Duodenal mucosa (tissue), 2 donors: ENCODE data around the gene WDR70.
"Not testable (repeated sequence)": the region's sequence is repeated elsewhere in the genome, so short reads cannot be mapped to it uniquely, and the experiment has no call there.

Experiments
- H3K27ac ChIP-seq: one replicate; pipeline ENCODE4 v1.7.0; 2013; ENCODE audit warnings: low read depth, low read length
- H3K27me3 ChIP-seq, 2 donors: one replicate each; pipeline ENCODE4 v1.7.0; 2013; ENCODE audit warnings: low read length in 2 of 2, control low read depth in 1 of 2; ENCODE audit not compliant: insufficient read depth in 2 of 2, control insufficient read depth in 1 of 2
- H3K36me3 ChIP-seq, 2 donors: one replicate each; pipeline ENCODE4 v1.7.0; 2013; ENCODE audit warnings: low read length in 2 of 2, control low read depth in 1 of 2; ENCODE audit not compliant: insufficient read depth in 2 of 2, control insufficient read depth in 1 of 2
- H3K4me1 ChIP-seq, 2 donors: one replicate each; pipeline ENCODE4 v1.7.0; 2013; ENCODE audit warnings: low read length in 2 of 2, control low read depth in 1 of 2; ENCODE audit not compliant: insufficient read depth in 2 of 2, control insufficient read depth in 1 of 2
- H3K4me3 ChIP-seq, 2 donors: one replicate each; pipeline ENCODE4 v1.7.0; 2013; ENCODE audit warnings: low read length in 2 of 2, low read depth in 1 of 2
- H3K9ac ChIP-seq, 2 donors: one replicate each; pipeline ENCODE4 v1.7.0; 2013; ENCODE audit warnings: low read length in 2 of 2, low read depth in 1 of 2
- H3K9me3 ChIP-seq, 2 donors: one replicate each; pipeline ENCODE4 v1.7.0; 2013; ENCODE audit warnings: low read length in 2 of 2, control low read depth in 1 of 2; ENCODE audit not compliant: control insufficient read depth in 1 of 2

Gene WDR70

DNA sequence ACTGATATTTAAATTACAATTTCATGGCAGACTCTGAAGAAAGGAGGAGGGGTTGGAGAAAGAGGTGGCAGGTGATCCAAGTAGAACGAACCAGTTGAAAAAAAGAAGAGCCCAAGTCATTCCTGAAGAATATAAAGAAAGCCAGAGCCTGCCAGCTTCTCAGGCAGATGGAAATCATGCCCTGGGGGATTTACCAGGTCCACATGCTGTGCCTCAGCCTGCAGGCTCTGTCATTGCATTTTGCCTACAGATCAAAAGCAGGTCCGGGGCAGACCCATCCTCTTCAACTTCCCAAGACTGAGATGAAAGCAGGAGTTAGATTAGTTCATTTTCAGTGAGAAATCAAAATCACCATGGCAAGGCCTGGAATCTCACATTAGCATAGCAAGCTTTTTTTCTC lies 412.2 kb downstream of the WDR70 start:
- no peaks in the 10 kb centered on the region for H3K9me3 ChIP-seq
- H3K4me1 ChIP-seq = no peaks in the 10 kb centered on the region
- H3K27me3 ChIP-seq = no peaks in the 10 kb centered on the region
- H3K9ac ChIP-seq = no peak overlapping the region
- H3K36me3 ChIP-seq = no peaks in the 10 kb centered on the region
- H3K4me3 ChIP-seq = no peak overlapping the region
- no peak overlapping the region for H3K27ac ChIP-seq

- Histone ChIP-seq H3K36me3 (no peaks in the 10 kb centered on the region), H3K27me3 (no peaks in the 10 kb centered on the region), H3K4me3 (no peak overlapping the region), H3K9me3 (no peaks in the 10 kb centered on the region), H3K9ac (no peak overlapping the region), H3K4me1 (no peaks in the 10 kb centered on the region), H3K27ac (no peak overlapping the region)
Measured at GRCh38 chr5:37792975-37793631, 414.0 kb downstream of the WDR70 start.

GRCh38 chr5:37795292-37795691 lies 416.2 kb downstream of the WDR70 start:
- H3K9me3 ChIP-seq, H3K27ac ChIP-seq, H3K9ac ChIP-seq, H3K27me3 ChIP-seq, H3K36me3 ChIP-seq, H3K4me3 ChIP-seq, H3K4me1 ChIP-seq: not testable (repeated sequence)

- H3K27ac ChIP-seq, H3K27me3 ChIP-seq, H3K9ac ChIP-seq: not testable (repeated sequence)
Measured at GRCh38 chr5:37796435-37796834, 417.3 kb downstream of the WDR70 start.

GRCh38 chr5:37799865-37800421 lies 420.8 kb downstream of the WDR70 start:
- H3K36me3 ChIP-seq = no peaks in the 10 kb centered on the region
- H3K9ac ChIP-seq = no peak overlapping the region
- no peaks in the 10 kb centered on the region for H3K4me1 ChIP-seq
- H3K27me3 ChIP-seq = no peaks in the 10 kb centered on the region
- no peak overlapping the region for H3K27ac ChIP-seq
- no peaks in the 10 kb centered on the region for H3K9me3 ChIP-seq
- no peak overlapping the region for H3K4me3 ChIP-seq

More at GRCh38 chr5:37796435-37796834, 417.3 kb downstream of the WDR70 start:
- not testable (repeated sequence) for H3K9me3 ChIP-seq, H3K36me3 ChIP-seq, H3K4me1 ChIP-seq, H3K4me3 ChIP-seq

GRCh38 chr5:37801521-37801920 lies 422.4 kb downstream of the WDR70 start:
- Histone ChIP-seq H3K27ac (no peak overlapping the region), H3K4me3 (no peak overlapping the region), H3K9me3 (no peaks in the 10 kb centered on the region), H3K4me1 (no peaks in the 10 kb centered on the region), H3K36me3 (no peaks in the 10 kb centered on the region), H3K9ac (no peak overlapping the region), H3K27me3 (no peaks in the 10 kb centered on the region)
